Right cardiac atrium (tissue), 5 donors: ENCODE results near the gene DOCK10. TPM values are rescaled to one million over a fixed set of nuclear protein-coding genes. Genes with fewer than 3 reads are reported as not detected.

Experiments
- ATAC-seq, 2 donors: fragments of 200-7000 bp; cut with Tn5 transposase; one replicate each; pipeline versions ENCODE4 v1.8.0 to v1.9.1; 2020; ENCODE audit warnings: moderate library complexity in 2 of 2, mild to moderate bottlenecking in 1 of 2
- DNase-seq, 3 donors: peaks; one replicate each; pipeline ENCODE4 v3.0.0-alpha.2; 2020
- H3K27ac ChIP-seq: one replicate; pipeline ENCODE4 v1.5.1; 2013; ENCODE audit warnings: mild to moderate bottlenecking, low read length, control low read depth, moderate library complexity
- H3K27me3 ChIP-seq: one replicate; pipeline ENCODE4 v1.6.1; 2013; ENCODE audit not compliant: control insufficient read depth, insufficient read depth
- H3K4me1 ChIP-seq: one replicate; pipeline ENCODE4 v1.6.1; 2013; ENCODE audit warnings: low read length; ENCODE audit not compliant: control insufficient read depth, insufficient read depth
- H3K4me3 ChIP-seq: one replicate; pipeline ENCODE4 v1.5.1; 2013; ENCODE audit warnings: low read length, control low read depth
- H3K9me3 ChIP-seq: one replicate; pipeline ENCODE4 v1.6.1; 2013; ENCODE audit warnings: low read length; ENCODE audit not compliant: control insufficient read depth
- WGBS: extraction: QIAGEN DNeasy Blood & Tissue Kit; methylation state at CpG from one replicate; pipeline ENCODE4 v1.1.7; 2013; 5-methylcytosine and 5-hydroxymethylcytosine counted together
- intact Hi-C, 4 donors: fragments of 100-400 bp; cut with DNase I; formaldehyde crosslinking; loops; one replicate each; pipeline versions ENCODE4 v1.11.0 to v1.14.0; 2022 to 2023
- polyA plus RNA-seq: library from polyadenylated mRNA; stranded (reverse); fragments of 200-250 nt; gene quantifications from one replicate; pipeline ENCODE4 v1.2.3, GENCODE V29; 2013
- total RNA-seq, 4 donors: library from RNA; stranded (reverse); fragmentation: NEBNext Ultra II Directional; extraction: Animal tissue kit (Norgen Biotek cat#: 25700); gene quantifications; one replicate each; pipeline ENCODE4 v1.2.1, GENCODE V29; 2021
- donor health status: healthy with polysubstance abuse.
- donor health status: DM: no; HTN: yes; CAD: no.
- donor health status: DM: no; HTN: no; CAD: no.
- donor health status: DM: no; HTN: yes; CAD: no; lungs with severe emphysema.
- donor health status: DM: yes; HTN: yes; CAD: no.

The DOCK10 gene
- total and polyA plus RNA-seq, 5 donors, result 0.86 to 6.9 (median 4.8) TPM

DNA sequence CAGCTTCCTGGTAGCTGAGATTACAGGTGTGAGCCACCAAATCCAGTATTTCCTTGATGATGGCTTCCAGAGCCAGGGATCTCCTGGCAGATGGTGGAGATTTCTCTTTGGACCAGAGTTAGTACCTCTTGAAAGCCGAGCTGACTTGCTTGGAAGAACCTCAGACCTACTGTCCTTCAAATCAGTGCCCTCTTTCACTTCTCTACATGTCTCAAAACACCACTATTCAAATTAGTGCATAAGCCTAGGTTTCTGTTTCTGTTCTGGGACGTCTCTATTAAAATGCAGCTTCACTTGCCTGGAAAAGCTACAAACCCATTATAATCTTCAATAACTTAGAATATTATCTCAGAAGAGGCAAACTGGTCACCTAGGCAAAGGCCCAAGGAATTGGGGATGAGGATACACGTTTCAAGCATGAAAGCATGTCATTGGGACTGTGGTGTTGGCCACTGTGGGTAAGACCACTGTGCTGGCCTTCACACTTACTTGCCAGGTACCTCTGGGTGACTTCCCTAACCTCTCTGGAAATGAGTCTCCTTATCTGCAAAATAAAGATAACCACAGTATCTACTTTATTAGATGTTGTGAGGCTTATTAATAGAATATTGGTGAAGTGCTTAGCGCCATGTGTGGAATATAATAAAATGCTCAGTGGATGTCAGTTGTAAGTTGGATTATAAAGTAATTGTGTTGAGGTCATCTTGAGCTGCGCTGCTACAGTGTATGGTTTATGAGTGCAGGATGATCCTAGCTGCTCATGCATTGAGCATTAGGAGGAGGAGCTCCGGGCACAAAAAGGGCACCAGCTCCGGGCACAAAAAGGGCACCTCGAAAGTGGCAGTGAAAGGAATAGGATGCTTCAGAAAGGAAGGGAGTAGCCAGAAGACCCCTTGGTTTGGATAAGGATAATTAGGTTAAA is 84.5 kb downstream of the DOCK10 start:
- no peak overlapping the region for H3K27ac ChIP-seq
- WGBS, result 74% methylated on average over 8 of the region's 8 CpGs

DNA sequence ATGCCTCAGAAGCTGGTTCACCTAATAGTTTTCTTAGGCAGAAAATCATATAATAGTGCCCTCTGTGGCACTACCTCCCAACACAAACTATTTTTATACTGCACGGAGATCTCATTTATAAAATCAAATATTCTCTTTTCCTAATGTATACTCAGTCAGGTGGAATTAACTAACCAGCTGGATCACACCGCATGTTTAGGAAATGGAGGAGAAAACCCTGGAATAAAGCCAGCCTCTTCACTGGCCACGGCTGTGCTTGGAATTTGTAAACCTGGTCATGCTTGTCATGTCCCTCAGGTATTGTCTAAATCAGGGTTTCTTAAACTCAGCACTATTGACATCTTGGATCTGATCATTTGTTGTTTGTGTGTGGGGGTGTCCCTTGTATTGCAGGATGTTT is 85.6 kb downstream of the DOCK10 start:
- WGBS, result 78% methylated on average over 3 of the region's 3 CpGs
- DNase-seq (no peak), ATAC-seq (no peak)
- Histone ChIP-seq H3K9me3 (no peaks in the 10 kb centered on the region), H3K27me3 (no peaks in the 10 kb centered on the region), H3K4me3 (no peak overlapping the region), H3K27ac (no peak overlapping the region), H3K4me1 (peaks cover 2% of the 10 kb centered on the region)
- intact Hi-C loops, result no loop called here

More for the DNA sequence above, 84.5 kb downstream of the DOCK10 start:
- H3K4me3 ChIP-seq, result no peak overlapping the region
- no peak for DNase-seq
- intact Hi-C loops, result no loop called here
- H3K4me1 ChIP-seq, result peaks cover 2% of the 10 kb centered on the region
- H3K9me3 ChIP-seq, result no peaks in the 10 kb centered on the region
- ATAC-seq, result no peak
- no peaks in the 10 kb centered on the region for H3K27me3 ChIP-seq

DNA sequence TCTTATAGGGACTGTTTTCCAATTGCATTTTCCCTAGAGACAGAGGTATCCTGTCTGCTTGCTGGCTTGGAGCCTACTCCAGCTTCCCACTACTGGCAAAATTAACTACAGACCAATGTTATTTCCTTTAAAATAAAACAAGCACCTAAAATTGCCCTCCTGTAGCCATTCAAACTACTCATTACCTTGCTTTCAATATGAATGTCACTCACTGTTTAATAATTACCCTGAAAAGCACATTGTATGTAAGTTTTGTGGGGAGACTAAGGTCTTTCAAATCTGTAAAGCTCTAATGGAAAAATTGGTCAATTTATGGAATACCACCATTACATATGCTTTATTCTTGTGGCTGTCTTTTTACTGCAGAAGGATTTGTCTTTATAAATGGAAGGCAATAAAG is 87.3 kb downstream of the DOCK10 start:
- no peak for ATAC-seq
- DNase-seq, result no peak

DNA sequence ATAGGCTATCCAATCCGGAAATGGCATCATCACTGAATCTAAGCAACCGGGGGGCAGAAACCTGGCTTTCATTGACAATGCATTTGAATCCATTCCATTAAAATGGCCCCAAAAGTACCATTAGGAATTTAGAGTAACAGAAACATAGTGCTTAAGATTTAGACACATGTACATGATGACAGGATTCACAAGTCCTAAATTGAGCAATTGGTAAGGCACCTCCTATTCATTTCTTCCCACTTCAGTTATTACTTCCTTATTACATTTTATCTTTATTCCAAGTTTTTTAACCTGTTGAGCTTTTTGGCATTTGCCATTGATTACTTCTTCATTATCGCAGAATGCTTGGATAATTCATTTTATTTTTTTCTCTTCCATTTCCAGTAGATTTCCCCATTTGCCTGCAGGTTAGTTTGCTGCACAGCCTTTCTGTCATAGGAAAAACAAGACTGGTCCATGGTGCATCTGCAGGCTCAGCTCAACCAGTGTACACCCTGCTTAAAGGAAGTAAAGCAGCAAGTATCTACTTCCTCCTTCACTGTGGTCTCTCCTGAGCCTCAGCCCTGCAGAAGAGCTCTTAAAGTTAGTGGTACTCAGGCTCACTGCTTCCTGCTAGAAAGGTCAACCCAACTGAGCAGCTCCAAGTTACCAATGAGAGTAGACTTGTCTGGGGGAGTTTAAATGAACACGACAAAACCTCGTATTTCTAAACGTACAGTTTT is 89.2 kb downstream of the DOCK10 start:
- H3K27ac ChIP-seq, result no peak overlapping the region
- no peak for DNase-seq

More for the DNA sequence above, 87.3 kb downstream of the DOCK10 start:
- intact Hi-C loops, result no loop called here
- no peaks in the 10 kb centered on the region for H3K9me3 ChIP-seq
- H3K27ac ChIP-seq, result no peak overlapping the region
- peaks cover 2% of the 10 kb centered on the region for H3K4me1 ChIP-seq
- no peak overlapping the region for H3K4me3 ChIP-seq
- no peaks in the 10 kb centered on the region for H3K27me3 ChIP-seq

DNA sequence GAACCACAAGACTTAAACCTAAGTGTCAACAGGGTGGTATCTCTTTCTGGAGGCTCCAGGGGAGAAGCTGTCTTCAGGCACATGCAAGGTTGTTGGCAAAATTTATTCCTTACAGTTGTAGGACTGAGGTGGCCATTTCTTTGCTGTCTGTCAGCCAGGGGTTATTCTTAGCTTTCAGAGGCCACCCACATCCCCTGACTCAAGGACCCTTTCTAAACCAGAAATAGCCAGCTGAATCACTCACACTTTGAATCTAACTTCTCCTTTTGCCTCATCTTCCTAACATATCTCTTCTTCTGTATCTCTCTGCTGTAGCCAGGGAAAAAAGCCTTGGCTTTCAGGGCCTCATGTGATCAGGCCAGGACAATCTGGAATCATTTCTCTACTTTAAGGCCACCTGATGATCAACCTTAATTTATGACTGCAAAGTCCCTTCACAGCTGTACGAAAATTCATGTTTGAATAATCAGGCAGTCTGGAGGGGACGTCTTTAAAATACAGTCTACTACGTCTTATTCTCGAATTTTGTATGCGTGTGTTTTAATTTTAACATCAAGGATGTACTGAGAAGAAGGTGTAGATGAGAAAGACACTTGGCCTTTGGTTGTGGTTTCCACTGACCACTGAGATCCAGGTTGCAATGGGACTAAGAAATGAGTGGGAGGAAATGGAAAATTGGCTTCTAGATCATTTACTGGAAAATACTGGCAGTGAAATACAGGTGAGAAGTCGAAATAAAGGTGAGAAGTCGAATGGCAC is 90.4 kb downstream of the DOCK10 start:
- Histone ChIP-seq H3K9me3 (no peaks in the 10 kb centered on the region), H3K4me1 (no peaks in the 10 kb centered on the region), H3K4me3 (no peak overlapping the region), H3K27me3 (no peaks in the 10 kb centered on the region), H3K27ac (no peak overlapping the region)
- DNase-seq (no peak), ATAC-seq (no peak)
- WGBS, result 90% methylated on average over 7 of the region's 7 CpGs
- intact Hi-C loops, result no loop called here

More for the DNA sequence above, 89.2 kb downstream of the DOCK10 start:
- no peak overlapping the region for H3K4me3 ChIP-seq
- 79% methylated on average over 6 of the region's 6 CpGs for WGBS
- ATAC-seq, result peak; percentile 55 to 76
- H3K4me1 ChIP-seq, result no peaks in the 10 kb centered on the region
- H3K27me3 ChIP-seq, result no peaks in the 10 kb centered on the region
- intact Hi-C loops, result no loop called here
- H3K9me3 ChIP-seq, result no peaks in the 10 kb centered on the region

DNA sequence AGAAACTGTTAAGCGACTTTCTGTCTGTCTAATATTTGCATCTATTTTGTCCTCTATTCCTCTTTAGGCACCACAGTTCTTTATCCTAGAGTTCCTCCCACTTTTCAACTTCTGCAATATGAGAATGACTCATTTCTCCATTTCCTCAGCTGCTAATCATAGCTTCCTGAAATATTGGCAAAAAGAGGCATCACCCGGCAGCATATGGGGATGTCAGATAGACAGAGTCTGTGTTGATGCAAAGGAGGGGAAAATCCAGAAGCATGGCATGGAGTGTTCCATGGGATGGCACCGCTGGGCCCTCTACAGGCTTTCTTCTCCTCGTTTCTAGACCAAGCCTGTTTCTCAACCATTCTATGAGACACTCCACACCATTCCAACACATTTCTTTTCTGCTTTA is 93.4 kb downstream of the DOCK10 start:
- intact Hi-C loops, result no loop called here

DNA sequence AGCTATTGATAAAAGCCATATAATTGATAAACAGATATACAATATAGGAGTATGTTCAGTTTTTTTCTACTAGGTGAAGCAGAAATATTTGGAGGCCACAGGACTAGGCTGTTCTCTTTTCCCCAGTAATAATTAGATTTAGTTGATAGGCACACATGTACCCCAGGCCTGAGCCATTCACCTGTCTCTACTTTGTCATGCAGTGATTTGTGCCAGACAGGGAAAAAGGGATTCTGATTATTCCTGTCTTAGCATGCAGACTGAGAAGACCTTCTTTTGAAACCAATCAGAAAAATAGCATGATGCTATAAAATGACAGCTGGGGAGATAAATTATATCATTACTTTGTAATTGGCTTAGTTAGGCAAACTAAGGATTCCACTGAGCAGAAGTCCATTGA is 94.3 kb downstream of the DOCK10 start:
- DNase-seq (no peak), ATAC-seq (no peak)
- no peaks in the 10 kb centered on the region for H3K27me3 ChIP-seq
- H3K9me3 ChIP-seq, result no peaks in the 10 kb centered on the region
- intact Hi-C loops, result no loop called here
- no peak overlapping the region for H3K27ac ChIP-seq
- H3K4me1 ChIP-seq, result no peaks in the 10 kb centered on the region
- H3K4me3 ChIP-seq, result no peak overlapping the region

More for the DNA sequence above, 93.4 kb downstream of the DOCK10 start:
- no peaks in the 10 kb centered on the region for H3K9me3 ChIP-seq
- peak in 1 of 2 donors; percentile 63 for ATAC-seq
- no peaks in the 10 kb centered on the region for H3K27me3 ChIP-seq
- no peak overlapping the region for H3K27ac ChIP-seq
- H3K4me3 ChIP-seq, result no peak overlapping the region
- WGBS, result 47% methylated on average over 4 of the region's 4 CpGs
- no peaks in the 10 kb centered on the region for H3K4me1 ChIP-seq
- DNase-seq, result no peak

DNA sequence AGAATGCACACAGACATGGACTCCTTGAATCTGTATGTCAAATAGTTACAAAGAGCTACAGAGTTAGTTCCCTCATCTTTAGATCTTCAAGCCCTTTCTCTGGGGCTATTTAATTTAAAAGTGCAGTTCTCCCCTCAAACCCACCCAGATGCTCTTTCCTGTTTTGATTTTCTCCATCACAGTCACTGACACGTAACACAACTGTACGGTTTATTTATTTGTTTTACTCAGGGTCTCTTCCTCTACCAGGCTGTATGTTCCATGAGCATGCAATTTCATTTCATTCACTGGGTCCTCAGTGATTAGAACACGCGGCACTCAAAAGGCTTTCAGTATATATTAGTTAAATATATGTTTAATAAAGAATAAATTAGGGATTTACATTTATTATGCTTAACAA is 94.7 kb downstream of the DOCK10 start:
- no peaks in the 10 kb centered on the region for H3K9me3 ChIP-seq
- intact Hi-C loops, result no loop called here
- WGBS, result 71% methylated on average over 4 of the region's 4 CpGs

DNA sequence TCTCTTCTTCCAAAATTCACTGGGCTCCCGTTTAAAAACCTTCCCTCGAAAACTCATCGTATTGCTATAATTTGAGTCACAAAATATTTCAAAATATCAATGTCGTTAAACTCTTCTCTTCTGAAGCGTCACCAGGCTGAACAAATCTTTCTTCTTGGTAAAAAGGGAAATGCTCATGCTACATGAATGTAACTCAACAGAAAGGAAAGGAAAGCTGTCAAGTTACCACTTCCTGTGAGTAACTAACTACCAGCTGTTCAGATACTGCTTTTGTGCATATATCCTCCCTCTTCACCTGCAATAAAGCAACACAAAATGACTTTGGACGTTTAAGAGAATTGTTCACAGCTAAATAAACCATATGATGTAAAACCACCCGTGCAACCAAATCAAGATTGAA is 95.4 kb downstream of the DOCK10 start:
- H3K4me3 ChIP-seq, result peak overlapping the region; percentile 25
- DNase-seq (no peak), ATAC-seq (no peak)
- no peaks in the 10 kb centered on the region for H3K27me3 ChIP-seq
- 62% methylated on average over 7 of the region's 7 CpGs for whole genome bisulfite sequencing
- intact Hi-C loops, result no loop called here
- H3K9me3 ChIP-seq, result no peaks in the 10 kb centered on the region
- no peaks in the 10 kb centered on the region for H3K4me1 ChIP-seq
- H3K27ac ChIP-seq, result no peak overlapping the region

More for the DNA sequence above, 94.7 kb downstream of the DOCK10 start:
- no peak overlapping the region for H3K27ac ChIP-seq
- DNase-seq (no peak), ATAC-seq (no peak)
- H3K4me3 ChIP-seq, result no peak overlapping the region
- no peaks in the 10 kb centered on the region for H3K27me3 ChIP-seq
- no peaks in the 10 kb centered on the region for H3K4me1 ChIP-seq

DNA sequence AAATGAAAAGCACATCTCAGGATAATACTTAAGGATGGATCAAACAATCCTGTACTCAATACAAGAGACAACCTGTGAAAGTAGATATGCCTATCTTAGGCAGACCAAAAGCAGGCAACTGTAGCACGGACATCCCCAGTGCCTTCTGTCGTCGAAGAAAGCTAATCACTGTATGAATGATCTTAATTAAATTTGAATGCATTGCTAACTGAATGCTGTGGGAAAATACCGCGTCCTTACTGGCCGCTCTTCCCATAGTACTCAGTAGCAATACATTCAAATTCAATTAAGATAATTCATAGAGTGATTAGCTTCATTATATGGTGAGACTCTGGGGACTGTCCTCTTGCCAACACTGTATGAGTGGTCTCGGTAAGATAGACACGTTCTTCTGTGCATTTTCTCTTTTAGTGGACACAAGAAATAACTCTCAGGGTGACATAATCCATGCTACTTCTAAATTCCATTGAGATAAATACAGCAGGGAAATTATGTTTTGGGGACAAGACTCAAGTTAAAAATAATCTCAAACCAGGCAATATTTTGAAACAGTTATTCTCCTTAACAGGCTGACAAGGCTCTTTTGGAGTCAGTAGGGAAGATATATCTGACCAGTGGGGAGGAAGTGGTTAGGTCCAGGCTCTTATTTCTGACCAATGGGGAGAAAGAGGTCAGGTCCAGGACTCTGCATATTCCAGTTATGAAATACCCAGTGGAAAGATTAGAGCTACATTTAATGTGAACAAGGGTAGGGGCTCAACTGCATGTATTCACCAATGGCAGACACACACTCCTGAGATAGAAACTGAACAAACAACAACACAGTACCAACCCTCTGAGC is 97.3 kb downstream of the DOCK10 start:
- intact Hi-C loops, result no loop called here
- Histone ChIP-seq H3K27me3 (no peaks in the 10 kb centered on the region), H3K27ac (no peak overlapping the region), H3K4me3 (no peak overlapping the region), H3K9me3 (no peaks in the 10 kb centered on the region), H3K4me1 (no peaks in the 10 kb centered on the region)
- 52% methylated on average over 8 of the region's 8 CpGs for WGBS
- DNase-seq, result no peak
- peak; percentile 75 to 76 for ATAC-seq
